Stimulated activated CD8-positive, alpha-beta memory T cell treated with anti-CD3 and anti-CD28 coated beads, Interleukin-15, amount 100 ng/mL, for 24 hours (primary cell): ENCODE results near the gene EFCAB14.
"Not testable (repeated sequence)": the region's sequence is repeated elsewhere in the genome, so short reads cannot be mapped to it uniquely, and the experiment has no call there.

ENCODE experiments used
- DNase-seq: peaks from one replicate; pipeline ENCODE4 v3.0.0-alpha.2; 2020; ENCODE audit warnings: low read depth

The EFCAB14 gene, protein sequence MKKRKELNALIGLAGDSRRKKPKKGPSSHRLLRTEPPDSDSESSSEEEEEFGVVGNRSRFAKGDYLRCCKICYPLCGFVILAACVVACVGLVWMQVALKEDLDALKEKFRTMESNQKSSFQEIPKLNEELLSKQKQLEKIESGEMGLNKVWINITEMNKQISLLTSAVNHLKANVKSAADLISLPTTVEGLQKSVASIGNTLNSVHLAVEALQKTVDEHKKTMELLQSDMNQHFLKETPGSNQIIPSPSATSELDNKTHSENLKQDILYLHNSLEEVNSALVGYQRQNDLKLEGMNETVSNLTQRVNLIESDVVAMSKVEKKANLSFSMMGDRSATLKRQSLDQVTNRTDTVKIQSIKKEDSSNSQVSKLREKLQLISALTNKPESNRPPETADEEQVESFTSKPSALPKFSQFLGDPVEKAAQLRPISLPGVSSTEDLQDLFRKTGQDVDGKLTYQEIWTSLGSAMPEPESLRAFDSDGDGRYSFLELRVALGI

DNA sequence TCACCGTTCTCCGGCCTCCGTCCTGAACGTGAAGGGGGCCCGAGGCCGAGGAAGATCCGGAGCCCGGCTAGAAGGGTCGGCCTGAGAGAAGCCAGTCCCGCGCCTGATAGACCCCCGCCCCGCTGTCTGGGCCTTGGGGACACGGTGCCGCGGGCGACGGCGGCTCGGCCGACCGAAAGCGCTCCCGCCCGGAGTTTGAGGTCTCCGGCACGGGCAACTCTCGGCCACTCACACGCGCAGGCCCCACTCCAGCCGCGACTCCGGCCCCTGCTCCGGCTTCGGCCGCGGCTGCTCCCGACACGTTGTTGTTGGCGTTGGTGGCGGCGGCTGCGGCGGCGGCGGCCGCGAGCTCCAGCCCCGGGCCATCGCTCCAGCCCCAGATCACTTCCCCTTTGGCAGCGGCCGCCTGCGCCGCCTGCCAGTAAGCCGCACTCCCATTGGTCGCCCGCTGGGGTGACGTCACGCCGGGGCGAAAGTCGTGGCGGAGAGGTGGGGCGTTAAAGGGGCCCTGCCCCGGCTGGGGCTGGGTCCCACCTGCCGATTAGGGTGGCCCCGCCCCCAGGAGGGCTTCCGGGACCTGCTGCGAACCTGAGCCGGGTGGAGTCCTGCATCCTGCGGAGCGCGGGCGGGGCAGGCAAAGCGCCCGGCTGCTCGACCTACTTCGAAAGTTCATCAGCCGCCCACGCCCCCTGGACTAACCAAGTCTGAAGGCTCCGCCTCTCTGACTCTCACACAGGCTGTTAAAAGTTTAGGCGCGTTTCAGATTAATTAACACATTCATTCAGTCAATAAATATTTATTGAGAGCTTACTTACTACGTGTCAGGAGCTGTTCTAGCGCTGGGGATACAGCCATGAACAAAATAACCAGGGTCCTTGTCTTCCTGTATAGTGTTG lies at the start of gene EFCAB14:
Gene EFCAB14 (minus strand): TSS at position 388 of the 896 bp plus-strand sequence. CDS start 1,027 bp downstream, outside the sequence.
- DNase-seq, result peak; percentile 99

DNA sequence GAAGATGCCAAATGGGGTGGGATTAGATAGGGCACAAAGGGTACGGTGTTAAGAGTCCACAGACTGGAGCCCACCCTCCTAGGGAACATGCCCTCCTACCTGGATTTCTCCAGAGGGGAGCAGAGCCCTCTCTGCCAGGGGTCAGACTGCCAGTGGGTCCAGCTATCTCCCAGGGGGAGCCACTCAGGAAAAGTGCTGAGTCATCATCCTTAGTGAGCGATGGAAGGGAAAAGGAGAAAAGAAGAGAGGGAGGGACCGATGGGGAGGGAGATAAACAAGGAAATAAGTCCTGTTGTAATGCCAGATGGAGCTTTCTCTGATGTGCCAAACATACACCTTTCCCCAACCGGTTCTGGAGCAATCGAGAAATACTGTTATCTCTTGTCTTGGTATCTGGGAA lies 49.5 kb upstream of the EFCAB14 start:
- DNase-seq, result no peak

DNA sequence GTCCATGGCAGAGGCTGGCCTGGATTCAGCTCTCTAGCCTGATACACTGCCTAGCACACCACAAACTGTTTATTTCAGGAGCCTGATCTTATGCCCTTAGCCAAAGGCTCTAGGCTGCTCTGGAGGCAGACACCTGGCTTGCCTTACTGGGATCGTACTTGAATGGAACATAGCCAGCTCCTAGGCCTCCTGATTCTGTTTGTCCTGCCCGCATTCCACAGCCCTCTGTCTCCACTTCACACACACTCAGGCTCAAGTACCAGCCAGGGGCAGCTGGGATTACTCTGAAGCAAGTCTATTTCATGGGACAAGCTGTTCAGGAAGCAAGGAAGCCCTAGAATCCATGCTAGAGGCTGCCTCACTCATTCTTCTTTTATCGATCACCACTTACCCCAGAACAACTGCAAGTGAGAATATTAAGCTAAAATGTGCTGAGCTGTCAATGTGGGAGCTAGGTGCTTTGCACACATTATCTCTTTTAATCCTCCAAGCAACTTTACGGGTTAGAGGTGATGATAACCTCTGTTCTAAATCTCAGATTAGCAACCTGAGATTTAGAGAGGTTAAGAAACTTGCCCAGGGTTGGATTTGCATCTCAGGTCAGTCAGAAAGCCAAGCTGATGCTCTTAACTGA lies 48.9 kb upstream of the EFCAB14 start:
- DNase-seq, result no peak

DNA sequence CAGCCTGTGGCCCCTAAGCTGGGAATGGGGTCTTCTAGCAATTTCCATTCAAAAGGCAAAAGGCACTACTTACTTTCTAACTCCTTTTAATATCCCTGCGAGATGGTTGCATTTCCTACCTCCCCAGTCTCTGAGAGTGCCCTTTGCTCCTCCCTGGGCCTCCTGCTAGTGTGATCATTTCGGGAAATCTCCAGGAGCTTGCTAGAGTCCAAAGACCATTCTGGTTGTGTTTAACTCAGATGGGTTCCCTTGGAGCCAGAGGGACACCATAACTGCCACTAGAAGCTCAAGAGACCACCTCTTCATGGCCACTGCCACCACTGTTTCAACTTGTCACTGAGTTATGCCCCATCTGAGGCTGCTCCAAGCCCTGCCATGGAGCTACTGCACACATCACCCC lies 45.5 kb upstream of the EFCAB14 start:
- no peak for DNase-seq

DNA sequence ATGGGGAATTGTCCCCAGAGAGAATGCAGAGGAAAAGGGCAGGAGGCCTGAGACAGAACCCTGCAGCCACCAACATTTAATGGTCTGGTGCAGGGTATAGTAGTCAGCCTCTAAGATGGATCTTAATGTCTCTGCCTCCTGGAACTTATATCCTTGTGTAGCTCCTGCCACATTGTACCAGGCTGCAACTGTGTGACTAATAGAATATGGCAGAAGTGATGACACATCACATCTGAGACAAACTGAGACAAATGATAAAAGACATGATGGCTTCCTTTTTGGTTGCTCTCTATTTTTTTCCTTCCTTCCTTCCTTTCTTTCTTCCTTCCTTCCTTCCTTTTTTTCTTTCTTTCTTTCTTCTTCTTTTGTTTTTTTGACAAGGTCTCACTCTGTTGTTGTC lies 42.8 kb upstream of the EFCAB14 start:
- DNase-seq, result no peak

DNA sequence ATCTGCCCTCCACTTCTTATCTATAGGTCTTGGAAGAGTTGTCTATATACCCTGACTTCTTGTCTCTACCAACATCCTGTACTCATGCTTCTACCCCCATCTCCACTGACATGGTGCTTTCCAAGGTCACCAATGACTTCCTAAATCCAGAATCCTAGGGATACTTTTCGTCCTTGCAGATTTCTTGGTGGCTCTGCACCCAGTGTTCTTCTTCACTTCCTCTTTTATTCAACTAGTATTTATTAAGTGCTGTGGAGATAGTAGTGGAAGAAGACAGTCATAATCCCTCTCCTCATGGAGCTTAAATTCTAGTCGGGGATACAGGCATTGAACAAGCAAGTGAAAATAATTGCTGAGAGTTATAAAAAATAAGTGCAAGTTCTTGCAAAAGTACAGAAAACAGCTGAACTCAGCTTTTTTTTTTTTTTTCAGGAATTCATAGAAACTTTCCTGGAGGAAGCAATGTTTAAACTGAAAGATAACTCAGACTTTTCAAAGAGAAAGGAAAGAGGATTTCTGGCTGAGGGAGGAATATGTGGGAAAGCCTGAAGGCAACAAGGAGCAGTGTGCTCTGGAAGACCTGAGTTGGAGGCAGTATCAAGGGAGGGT lies 41.7 kb upstream of the EFCAB14 start:
- DNase-seq, result no peak

DNA sequence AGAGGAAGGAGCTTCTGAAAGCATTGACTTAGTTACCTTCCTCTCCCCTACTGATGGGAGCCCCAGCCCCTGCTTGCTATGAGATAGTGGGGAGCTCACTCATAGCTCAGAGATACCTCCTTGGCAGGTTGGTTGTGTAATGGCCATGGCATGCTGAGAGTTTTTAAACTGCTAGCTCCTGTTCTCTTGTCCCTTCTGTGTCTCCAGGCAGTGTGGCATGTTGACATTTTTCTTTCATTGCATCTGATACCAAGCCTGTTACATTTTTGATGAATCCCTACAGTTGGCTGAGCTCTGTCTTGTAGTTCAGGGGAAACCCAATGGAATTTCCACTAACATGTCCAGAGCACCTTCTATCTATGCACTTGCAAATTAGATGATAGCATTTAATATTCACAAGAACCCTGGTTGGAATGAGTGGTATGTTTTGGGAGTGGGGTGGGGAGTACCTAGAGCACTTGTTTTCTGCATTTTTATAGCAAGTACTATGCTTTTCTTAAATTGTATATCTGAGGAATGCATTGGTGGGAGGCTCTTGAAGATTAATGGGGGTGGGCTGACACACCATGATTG lies 39.1 kb upstream of the EFCAB14 start:
- no peak for DNase-seq

DNA sequence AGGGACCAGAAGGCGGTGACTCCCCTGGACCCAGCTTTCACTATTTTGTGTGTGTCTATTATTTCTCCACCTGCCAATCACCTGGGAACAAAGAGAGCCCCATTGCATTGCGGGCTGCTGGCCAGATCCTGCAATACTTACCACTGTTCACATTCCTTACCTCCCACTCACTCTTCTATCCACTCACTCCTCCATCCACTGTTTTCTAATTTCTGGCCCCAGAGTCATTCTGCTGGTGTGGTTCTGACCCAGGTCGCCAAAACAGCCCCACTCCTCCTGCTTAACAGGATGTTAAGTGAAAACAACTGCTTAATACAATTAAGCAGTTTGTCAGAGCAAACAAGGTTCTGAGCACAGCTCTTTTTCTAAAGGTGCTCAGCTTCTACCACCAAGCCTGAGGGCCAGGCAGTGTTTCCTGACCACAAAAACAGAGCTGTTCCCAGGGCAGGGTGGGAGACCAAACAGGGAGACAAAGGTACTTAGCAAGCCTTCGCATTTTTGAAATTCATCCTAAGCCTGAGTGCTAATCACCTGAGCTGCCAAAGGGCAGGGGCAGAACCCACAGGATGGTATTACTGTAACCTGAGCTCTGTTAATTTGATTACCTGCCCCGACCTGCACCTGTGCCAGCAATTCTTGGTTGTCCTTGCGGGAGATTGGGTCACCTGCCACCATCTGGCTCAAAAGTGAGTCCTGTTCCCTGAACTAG lies 38.5 kb upstream of the EFCAB14 start:
- no peak for DNase-seq

DNA sequence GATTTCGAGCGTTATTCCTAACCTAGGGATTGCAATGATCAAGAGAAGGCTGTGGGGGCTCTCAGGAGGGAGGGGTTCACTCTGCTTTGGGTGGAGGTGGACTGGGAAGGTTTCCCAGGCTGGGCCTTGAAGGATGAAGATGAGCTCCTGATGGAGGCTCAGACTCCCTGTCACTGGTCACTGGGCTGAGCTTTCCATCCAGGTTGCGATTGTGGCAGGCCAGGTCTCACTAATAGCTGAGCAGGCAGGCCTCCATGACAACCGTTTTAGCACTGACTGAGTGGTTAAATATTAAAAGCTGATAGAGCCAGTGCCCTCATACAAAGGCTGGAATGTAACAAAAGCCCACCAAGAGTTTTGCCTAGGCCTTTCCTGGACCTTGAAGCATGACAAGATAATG lies 36.2 kb upstream of the EFCAB14 start:
- DNase-seq, result no peak

DNA sequence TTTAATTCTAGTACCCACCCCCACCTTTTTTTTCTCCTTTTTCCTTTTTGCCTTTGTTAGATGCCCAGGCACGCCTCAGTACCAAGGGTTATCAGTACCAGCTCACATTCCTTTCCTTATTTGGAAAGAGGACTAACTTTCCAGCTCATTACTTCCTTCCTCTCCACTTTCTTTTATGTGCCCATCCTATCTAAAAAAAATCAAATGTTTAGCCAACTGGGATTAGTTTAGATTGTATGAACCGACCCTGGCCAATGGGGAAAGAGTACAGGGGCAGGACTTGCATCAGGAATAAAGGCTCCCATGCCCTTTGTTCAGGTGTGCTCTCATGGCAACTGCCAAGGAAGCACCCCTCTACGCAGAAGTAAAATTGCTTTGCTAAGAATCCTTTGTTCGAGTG lies 35.8 kb upstream of the EFCAB14 start:
- not testable (repeated sequence) for DNase-seq

DNA sequence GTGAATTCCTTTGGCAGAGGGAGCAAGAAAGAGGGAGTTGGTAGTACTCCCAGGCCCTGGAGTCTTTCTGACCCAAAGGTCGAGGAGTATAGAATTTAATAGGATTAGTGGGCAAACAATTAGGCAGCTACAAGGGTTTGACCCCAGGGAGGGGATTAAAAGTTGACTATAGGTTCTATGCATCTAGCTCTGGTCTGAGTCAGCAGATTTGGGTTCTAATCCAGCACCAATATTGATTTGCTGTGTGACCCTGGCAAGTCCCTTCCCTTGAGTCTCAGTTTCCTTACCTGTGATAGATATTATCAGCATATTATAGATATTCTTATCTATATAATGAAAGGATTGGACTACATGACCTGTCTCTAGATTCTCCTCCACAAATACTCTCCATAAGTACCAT lies 35.1 kb upstream of the EFCAB14 start:
- no peak for DNase-seq

DNA sequence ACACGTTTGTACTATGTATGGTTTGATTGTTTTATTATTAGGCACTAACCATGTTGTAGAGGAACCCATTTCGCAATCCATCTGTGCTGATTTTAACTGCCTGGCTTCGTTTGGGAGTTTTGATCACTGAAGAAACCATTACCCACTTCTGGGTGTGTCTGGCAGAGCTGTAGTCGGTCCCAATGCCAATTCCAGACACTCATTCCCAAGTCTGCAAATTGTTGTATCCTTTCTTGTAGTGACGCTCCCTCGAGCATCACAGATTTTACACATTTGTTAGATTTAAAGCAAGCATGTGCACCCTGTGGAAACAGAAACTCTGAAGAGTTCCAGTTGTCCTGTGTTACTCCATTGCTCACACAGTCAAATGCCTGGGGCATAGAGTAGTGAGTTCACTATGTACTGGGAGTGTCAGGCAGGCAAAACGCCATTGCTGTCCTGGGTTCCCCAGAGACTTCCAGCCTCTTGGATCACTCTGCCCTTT lies 31.0 kb upstream of the EFCAB14 start:
- DNase-seq, result no peak

DNA sequence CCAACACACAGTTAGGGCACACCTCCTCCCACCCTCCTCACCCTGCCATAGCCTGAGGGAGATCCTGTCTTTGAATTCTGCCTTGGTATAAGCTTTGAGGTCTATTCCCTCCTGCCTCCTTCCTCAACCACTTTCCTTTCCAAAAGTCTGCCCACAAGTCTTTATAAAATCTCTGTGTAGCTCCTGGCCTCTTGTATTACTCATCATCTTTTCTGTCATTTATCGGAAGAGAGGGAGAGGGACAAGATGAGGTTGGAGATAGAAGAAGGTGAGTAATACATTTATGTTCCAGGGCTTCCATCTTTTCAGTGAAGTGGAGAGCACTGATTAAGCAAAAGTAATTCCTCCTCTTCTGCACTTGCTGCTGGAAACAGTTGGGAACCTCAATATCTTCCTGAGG lies 30.5 kb upstream of the EFCAB14 start:
- DNase-seq, result no peak

DNA sequence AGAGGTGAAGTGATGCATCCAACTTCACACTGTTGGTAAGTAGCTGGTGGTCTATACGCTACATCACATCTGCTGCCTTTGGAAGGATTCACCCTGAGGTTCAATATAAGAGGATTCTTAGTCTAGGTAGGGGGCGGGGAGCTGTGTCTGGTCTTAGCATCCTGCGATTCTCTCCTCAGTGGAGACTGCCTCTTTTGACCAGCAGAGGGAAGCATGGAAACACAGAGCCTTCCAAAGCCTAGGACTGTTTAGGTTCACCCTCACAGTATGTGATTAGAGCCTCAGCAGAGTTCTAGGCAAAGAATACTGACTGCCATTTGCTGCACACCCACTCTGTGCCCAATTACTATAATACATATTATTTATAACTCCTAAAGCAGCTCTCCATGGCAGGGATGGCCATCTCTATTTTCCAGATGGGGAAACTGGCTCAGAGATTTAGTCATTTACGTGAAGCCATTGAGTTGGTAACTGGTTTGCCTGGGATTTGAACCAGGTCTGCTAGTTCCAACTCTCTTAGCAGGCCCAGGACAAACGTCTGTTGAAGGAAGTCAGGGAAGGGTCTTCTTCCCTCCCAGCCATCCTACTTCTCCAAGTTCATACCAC lies 28.9 kb upstream of the EFCAB14 start:
- no peak for DNase-seq

DNA sequence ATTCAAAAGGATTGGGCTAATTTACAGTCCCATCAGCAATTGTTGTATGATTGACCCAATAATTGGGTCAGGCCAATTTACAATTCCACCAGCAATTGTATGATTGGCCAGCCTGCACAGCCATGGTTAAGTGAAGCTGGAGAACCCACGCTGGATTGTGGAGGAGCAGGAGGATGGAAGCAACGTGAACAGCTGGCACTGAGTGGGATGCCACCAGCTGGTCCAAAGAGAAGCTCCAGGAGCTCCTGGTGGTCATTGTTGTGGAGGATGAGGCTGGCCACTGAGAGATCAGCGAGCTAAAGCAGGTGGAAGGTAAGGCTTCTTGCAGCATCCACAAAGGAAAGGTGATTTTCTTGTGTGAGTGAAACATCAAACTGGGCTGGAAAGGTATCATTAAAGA lies 23.2 kb upstream of the EFCAB14 start:
- DNase-seq, result no peak

DNA sequence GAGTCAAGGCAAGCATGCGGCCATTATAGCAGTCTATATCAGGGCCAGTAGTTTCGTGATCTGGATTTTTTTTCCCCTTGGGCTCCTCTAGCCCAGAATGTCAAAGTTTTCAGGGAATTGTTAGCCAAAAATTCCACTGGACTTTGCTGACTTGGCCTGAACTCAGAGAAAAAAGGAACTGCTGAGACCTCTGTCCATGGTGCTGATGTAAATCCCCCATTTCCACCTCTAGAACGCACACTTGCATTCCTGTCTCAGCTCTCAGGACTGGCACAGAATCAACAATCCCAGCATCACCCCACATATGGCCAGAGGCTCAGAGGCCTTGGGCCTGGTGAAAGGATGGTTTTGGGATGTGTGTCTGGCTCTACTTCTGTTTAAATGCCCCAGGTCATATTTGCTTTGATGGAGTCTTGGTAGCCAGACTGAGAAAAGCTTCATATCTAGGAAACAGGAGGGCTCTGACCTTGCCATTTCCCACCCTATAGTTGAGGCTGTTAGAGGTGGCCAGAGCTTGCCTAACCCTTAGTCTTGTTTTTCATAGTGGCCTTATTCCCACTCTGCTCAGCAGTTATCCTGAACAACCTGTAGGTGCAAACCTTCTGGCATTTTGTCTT lies 16.9 kb upstream of the EFCAB14 start:
- no peak for DNase-seq

DNA sequence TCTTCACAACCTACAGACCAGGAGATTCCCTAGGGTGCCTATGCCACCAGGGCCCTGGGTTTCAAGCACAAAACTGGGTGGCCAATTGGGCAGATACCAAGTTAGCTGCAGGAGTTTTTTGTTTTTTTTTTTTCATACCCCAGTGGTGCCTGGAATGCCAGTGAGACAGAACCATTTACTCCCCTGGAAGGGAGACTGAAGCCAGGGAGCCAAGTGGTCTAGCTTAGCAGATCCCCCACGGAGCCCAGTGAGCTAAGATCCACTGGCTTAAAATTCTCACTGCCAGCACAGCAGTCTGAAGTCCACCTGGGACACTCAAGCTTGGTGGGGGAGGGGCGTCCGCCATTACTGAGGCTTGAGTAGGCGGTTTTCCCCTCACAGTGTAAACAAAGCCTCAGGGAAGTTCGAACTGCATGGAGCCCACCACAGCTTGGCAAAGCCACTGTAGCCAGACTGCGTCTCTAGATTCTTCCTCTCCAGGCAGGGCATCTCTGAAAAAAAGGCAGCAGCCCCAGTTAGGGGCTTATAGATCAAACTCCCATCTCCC lies 9.5 kb upstream of the EFCAB14 start:
- not testable (repeated sequence) for DNase-seq

DNA sequence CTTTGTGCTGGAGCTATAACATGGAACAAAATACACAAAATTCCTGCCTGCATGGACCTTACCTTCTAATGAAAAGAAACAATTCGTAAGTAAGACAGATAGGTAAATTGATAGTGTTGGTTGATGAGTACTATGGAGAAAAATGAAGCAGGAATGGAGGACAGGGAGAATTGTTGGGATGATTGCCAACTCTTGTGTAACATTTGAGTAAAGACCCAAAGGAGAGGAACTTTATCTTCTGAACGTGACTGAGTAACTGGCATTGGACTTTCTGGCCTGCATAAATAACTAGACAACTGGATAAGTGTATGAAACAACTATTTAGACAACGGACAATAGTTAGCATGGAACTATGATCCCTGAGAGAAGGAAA lies 6.8 kb upstream of the EFCAB14 start:
- no peak for DNase-seq

DNA sequence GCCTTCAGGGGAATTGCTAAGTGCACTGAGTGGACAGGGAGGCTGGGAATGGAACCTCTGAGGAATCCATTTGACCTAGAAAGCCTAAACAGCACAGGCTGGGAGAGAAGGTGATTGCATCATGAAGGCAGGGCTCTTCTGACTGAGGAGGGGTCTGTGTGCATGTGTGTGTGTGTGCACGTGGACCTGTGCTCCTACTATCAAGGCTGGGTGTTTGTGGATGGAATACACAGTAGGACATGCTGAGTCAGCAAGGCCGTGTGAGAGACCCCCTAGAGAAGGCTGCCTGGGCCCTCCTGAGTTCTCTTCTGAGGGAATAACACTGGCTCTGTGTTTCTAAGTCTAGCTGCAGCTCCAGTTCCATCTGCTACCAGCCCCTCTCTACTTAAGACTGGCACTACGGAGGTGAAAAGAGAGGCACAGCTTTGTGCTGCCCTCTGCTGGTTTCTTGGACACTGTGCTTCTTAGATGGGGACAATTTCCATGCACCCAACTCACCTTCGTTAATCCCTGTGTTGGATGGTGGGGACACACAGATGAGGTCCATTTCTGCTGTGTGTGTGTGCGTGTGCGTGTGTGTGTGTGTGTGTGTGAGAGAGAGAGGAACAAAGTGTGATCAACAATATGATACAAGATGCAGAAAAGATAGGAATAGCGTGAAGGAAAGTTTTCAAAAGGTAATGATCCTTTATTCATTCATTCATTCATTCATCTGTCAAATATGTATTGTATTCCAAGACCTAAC lies 6.2 kb upstream of the EFCAB14 start:
- DNase-seq, result no peak
